ENCODE measurements around the gene PHETA1.

The PHETA1 gene

GRCh38 chr12:111368291-111368787 lies 556 bp downstream of the PHETA1 start:
- no peak for DNase-seq

GRCh38 chr12:111367661-111368221 lies 1.2 kb downstream of the PHETA1 start:
- no peak for DNase-seq

- no peak for DNase-seq
Measured at GRCh38 chr12:111366583-111366982, 2.3 kb downstream of the PHETA1 start.

GRCh38 chr12:111366075-111366474 lies 2.8 kb downstream of the PHETA1 start:
- no peak for DNase-seq

GRCh38 chr12:111363578-111363977 lies 5.3 kb downstream of the PHETA1 start:
- no peak for DNase-seq

GRCh38 chr12:111362687-111363475 lies 6.0 kb downstream of the PHETA1 start:
- DNase-seq, result no peak

GRCh38 chr12:111361717-111362576 lies 6.9 kb downstream of the PHETA1 start:
- no peak for DNase-seq

- DNase-seq, result no peak
Measured at GRCh38 chr12:111361073-111361716, 7.7 kb downstream of the PHETA1 start.

- DNase-seq, result no peak
Measured at GRCh38 chr12:111360325-111360930, 8.5 kb downstream of the PHETA1 start.

- no peak for DNase-seq
Measured at GRCh38 chr12:111359914-111360276, 9.0 kb downstream of the PHETA1 start.

GRCh38 chr12:111359231-111359913 lies 9.5 kb downstream of the PHETA1 start:
- DNase-seq, result no peak

- no peak for DNase-seq
Measured at GRCh38 chr12:111355201-111355925, 13.5 kb downstream of the PHETA1 start.

GRCh38 chr12:111354511-111354910 lies 14.4 kb downstream of the PHETA1 start:
- DNase-seq, result no peak

- DNase-seq, result no peak
Measured at GRCh38 chr12:111353603-111354295, 15.1 kb downstream of the PHETA1 start.

GRCh38 chr12:111353026-111353425 lies 15.9 kb downstream of the PHETA1 start:
- no peak for DNase-seq

- DNase-seq, result no peak
Measured at GRCh38 chr12:111352296-111352993, 16.4 kb downstream of the PHETA1 start.

- DNase-seq, result no peak
Measured at GRCh38 chr12:111351026-111351425, 17.9 kb downstream of the PHETA1 start.

- DNase-seq, result no peak
Measured at GRCh38 chr12:111349748-111350520, 19.0 kb downstream of the PHETA1 start.

GRCh38 chr12:111349101-111349747 lies 19.7 kb downstream of the PHETA1 start:
- DNase-seq, result no peak
